Thoracic aorta (tissue), 2 donors: ENCODE results near the gene GPN1. TPM values are rescaled to one million over a fixed set of nuclear protein-coding genes. Genes with fewer than 3 reads are reported as not detected.

Source experiments
- ATAC-seq: fragments of 150-250 bp; one replicate; pipeline ENCODE4 v1.8.0; 2017; ENCODE audit warnings: low read depth; ENCODE audit not compliant: insufficient number of reproducible peaks, low FRiP score
- DNase-seq: peaks from one replicate; pipeline ENCODE4 v3.0.0-alpha.2; 2020; ENCODE audit warnings: low spot score
- H3K27ac ChIP-seq, 2 donors: fragments of 200-600 bp; sonication (generic); 1 replicate in 1 of 2; 2 replicates in 1 of 2; pipeline ENCODE4 v1.5.1; 2016; ENCODE audit warnings: mild to moderate bottlenecking in 2 of 2, moderate library complexity in 2 of 2
- H3K27me3 ChIP-seq: fragments of 200-600 bp; sonication (generic); replicated peaks from 2 replicates; pipeline ENCODE4 v1.6.0; 2016; ENCODE audit warnings: mild to moderate bottlenecking; ENCODE audit not compliant: insufficient read depth
- H3K36me3 ChIP-seq: fragments of 200-600 bp; sonication (generic); one replicate; pipeline ENCODE4 v1.5.1; 2016
- H3K4me1 ChIP-seq, 2 donors: fragments of 200-600 bp; sonication (generic); 1 replicate in 1 of 2; 2 replicates in 1 of 2; pipeline versions ENCODE4 v1.5.1 to v1.6.0; 2016; ENCODE audit warnings: low read depth in 2 of 2, mild to moderate bottlenecking in 1 of 2; ENCODE audit not compliant: control insufficient read depth in 1 of 2
- H3K4me3 ChIP-seq: fragments of 200-600 bp; sonication (generic); 2 replicates; pipeline ENCODE4 v1.5.1; 2016; ENCODE audit warnings: mild to moderate bottlenecking
- H3K9me3 ChIP-seq: fragments of 200-600 bp; sonication (generic); 2 replicates; pipeline ENCODE4 v1.5.1; 2016
- CTCF ChIP-seq: fragments of 200-600 bp; sonication (generic); IDR thresholded peaks from one replicate; pipeline ENCODE4 v1.5.1; 2019; ENCODE audit warnings: antibody characterized with exemption
- total RNA-seq, 2 donors: library from RNA; depleted of rRNA; stranded (reverse); fragments of >200 nt; gene quantifications; one replicate each; pipeline versions ENCODE4 v1.1.0 to v1.2.3, GENCODE V29; 2016

The GPN1 gene
- total RNA-seq, 2 donors from 2014 or later: 19.0 to 22.3 TPM

GRCh38 chr2:27651056-27651455, 22.2 kb downstream of the GPN1 start:
- Histone ChIP-seq H3K4me1 (no peaks in the 10 kb centered on the region), H3K36me3 (peaks cover 62% of the 10 kb centered on the region), H3K4me3 (no peak overlapping the region), H3K27me3 (no peaks in the 10 kb centered on the region), H3K9me3 (no peaks in the 10 kb centered on the region), H3K27ac (no peak overlapping the region)
- ATAC-seq (no peak), DNase-seq (no peak)
- no peak for TF ChIP-seq CTCF

DNA sequence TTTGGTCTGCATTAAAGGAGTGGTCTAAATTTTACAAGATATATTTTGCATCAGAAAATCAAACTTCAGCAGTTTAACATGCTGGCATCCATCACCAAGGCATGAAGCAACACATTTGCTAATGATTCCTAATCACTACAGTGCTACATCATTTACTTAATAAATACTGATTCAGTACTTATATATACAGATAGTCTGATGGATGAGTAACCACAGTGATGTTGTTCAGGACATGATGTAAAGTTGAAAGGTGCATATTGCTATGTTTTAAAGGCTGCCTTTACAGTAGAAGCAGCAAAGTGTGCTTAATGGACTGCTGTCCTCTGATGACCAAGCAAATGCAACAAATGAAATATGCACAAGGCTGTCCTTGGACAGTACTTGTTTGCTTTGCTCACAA, 23.5 kb downstream of the GPN1 start:
- H3K4me3 ChIP-seq: no peak overlapping the region
- peaks cover 58% of the 10 kb centered on the region for H3K36me3 ChIP-seq
- no peak for TF ChIP-seq CTCF
- H3K9me3 ChIP-seq: no peaks in the 10 kb centered on the region
- ATAC-seq (no peak), DNase-seq (no peak)
- H3K4me1 ChIP-seq: no peaks in the 10 kb centered on the region
- H3K27ac ChIP-seq: no peak overlapping the region
- no peaks in the 10 kb centered on the region for H3K27me3 ChIP-seq

GRCh38 chr2:27652790-27653189, 23.9 kb downstream of the GPN1 start:
- Histone ChIP-seq H3K4me1 (no peaks in the 10 kb centered on the region), H3K27me3 (no peaks in the 10 kb centered on the region), H3K36me3 (peaks cover 53% of the 10 kb centered on the region), H3K27ac (no peak overlapping the region), H3K4me3 (no peak overlapping the region), H3K9me3 (no peaks in the 10 kb centered on the region)
- no peak for DNase-seq
- ATAC-seq: no peak
- TF ChIP-seq CTCF: no peak

- H3K36me3 ChIP-seq: peaks cover 52% of the 10 kb centered on the region
- H3K4me1 ChIP-seq: no peaks in the 10 kb centered on the region
- DNase-seq (no peak), ATAC-seq (no peak)
- H3K27ac ChIP-seq: no peak overlapping the region
- H3K4me3 ChIP-seq: no peak overlapping the region
- no peaks in the 10 kb centered on the region for H3K9me3 ChIP-seq
- no peak for TF ChIP-seq CTCF
- no peaks in the 10 kb centered on the region for H3K27me3 ChIP-seq
Observed at GRCh38 chr2:27653397-27653796, 24.5 kb downstream of the GPN1 start.

GRCh38 chr2:27655155-27655951, 26.5 kb downstream of the GPN1 start:
- Histone ChIP-seq H3K4me3 (no peak overlapping the region), H3K9me3 (no peaks in the 10 kb centered on the region), H3K27ac (no peak overlapping the region), H3K36me3 (peaks cover 41% of the 10 kb centered on the region), H3K27me3 (no peaks in the 10 kb centered on the region), H3K4me1 (no peaks in the 10 kb centered on the region)
- TF ChIP-seq CTCF: no peak
- ATAC-seq: no peak
- DNase-seq: no peak
